H9 (cell line): ENCODE measurements around the gene SCFD2. TPM values are rescaled to one million over a fixed set of nuclear protein-coding genes. Genes with fewer than 3 reads are reported as not detected.

ENCODE experiments used
- DNase-seq: peaks from one replicate; pipeline ENCODE4 v3.0.0-alpha.2; 2017
- H2AFZ ChIP-seq: one replicate; pipeline ENCODE4 v1.6.1; 2013; ENCODE audit warnings: mild to moderate bottlenecking, low read length, control low read depth, moderate library complexity
- H2AK5ac ChIP-seq: 2 replicates; pipeline ENCODE4 v1.6.1; 2013; ENCODE audit warnings: low read length, control low read depth, mixed read lengths; ENCODE audit not compliant: insufficient read length
- H2BK120ac ChIP-seq: one replicate; pipeline ENCODE4 v1.6.1; 2013; ENCODE audit warnings: low read depth, mild to moderate bottlenecking, low read length, control low read depth, inconsistent platforms; ENCODE audit not compliant: poor library complexity, severe bottlenecking
- H2BK12ac ChIP-seq: 2 replicates; pipeline ENCODE4 v1.6.1; 2013; ENCODE audit warnings: low read length, control low read depth, mixed read lengths, low read depth; ENCODE audit not compliant: insufficient read length
- H2BK15ac ChIP-seq: 2 replicates; pipeline ENCODE4 v1.6.1; 2013; ENCODE audit warnings: low read depth, low read length, control low read depth
- H2BK20ac ChIP-seq: one replicate; pipeline ENCODE4 v1.6.1; 2013; ENCODE audit warnings: low read depth, mild to moderate bottlenecking, low read length, control low read depth, inconsistent platforms; ENCODE audit not compliant: poor library complexity, severe bottlenecking
- H2BK5ac ChIP-seq: 2 replicates; pipeline ENCODE4 v1.6.1; 2013; ENCODE audit warnings: low read length, control low read depth, mixed read lengths; ENCODE audit not compliant: insufficient read length
- H3K14ac ChIP-seq: 2 replicates; pipeline ENCODE4 v1.6.1; 2013; ENCODE audit warnings: low read length, control low read depth; ENCODE audit not compliant: insufficient read depth
- H3K18ac ChIP-seq: 2 replicates; pipeline ENCODE4 v1.6.1; 2013; ENCODE audit warnings: low read depth, mild to moderate bottlenecking, mixed read lengths, low read length, control low read depth; ENCODE audit not compliant: insufficient read length
- H3K23ac ChIP-seq: 2 replicates; pipeline ENCODE4 v1.6.1; 2013; ENCODE audit warnings: low read length, control low read depth, mixed read lengths, low read depth; ENCODE audit not compliant: insufficient read length
- H3K23me2 ChIP-seq: 2 replicates; pipeline ENCODE4 v1.6.1; 2013; ENCODE audit warnings: low read depth, mild to moderate bottlenecking, mixed read lengths, low read length, control low read depth; ENCODE audit not compliant: insufficient read length, poor library complexity, severe bottlenecking
- H3K27ac ChIP-seq: 2 replicates; pipeline ENCODE4 v1.5.1; 2013; ENCODE audit warnings: low read length, control low read depth, mixed read lengths, low read depth; ENCODE audit not compliant: insufficient read length
- H3K27me3 ChIP-seq: 2 replicates; pipeline ENCODE4 v1.6.1; 2013; ENCODE audit warnings: low read length, control low read depth, inconsistent platforms; ENCODE audit not compliant: insufficient read depth
- H3K4ac ChIP-seq: 2 replicates; pipeline ENCODE4 v1.6.1; 2013; ENCODE audit warnings: low read depth, mild to moderate bottlenecking, control low read depth, inconsistent platforms, low read length, moderate library complexity
- H3K4me1 ChIP-seq: 2 replicates; pipeline ENCODE4 v1.6.1; 2013; ENCODE audit warnings: low read length, control low read depth, inconsistent platforms; ENCODE audit not compliant: insufficient read depth
- H3K4me2 ChIP-seq: 2 replicates; pipeline ENCODE4 v1.6.1; 2013; ENCODE audit warnings: low read length, control low read depth, mixed read lengths; ENCODE audit not compliant: insufficient read length, insufficient read depth
- H3K56ac ChIP-seq: 2 replicates; pipeline ENCODE4 v1.6.1; 2013; ENCODE audit warnings: low read depth, mild to moderate bottlenecking, mixed read lengths, low read length, control low read depth; ENCODE audit not compliant: insufficient read length
- H3K79me1 ChIP-seq: 2 replicates; pipeline ENCODE4 v1.6.1; 2013; ENCODE audit warnings: low read depth, mild to moderate bottlenecking, moderate library complexity, low read length, control low read depth, inconsistent platforms; ENCODE audit not compliant: insufficient read depth, poor library complexity, severe bottlenecking
- H3K79me2 ChIP-seq: 2 replicates; pipeline ENCODE4 v1.6.1; 2013; ENCODE audit warnings: low read length, control low read depth, inconsistent platforms; ENCODE audit not compliant: insufficient read depth
- H3K9ac ChIP-seq: 2 replicates; pipeline ENCODE4 v1.6.1; 2013; ENCODE audit warnings: low read length, control low read depth, mixed read lengths; ENCODE audit not compliant: insufficient read length; ENCODE audit errors: extremely low read depth
- H3K9me3 ChIP-seq: one replicate; pipeline ENCODE4 v1.6.1; 2013; ENCODE audit warnings: low read depth, low read length, inconsistent platforms; ENCODE audit not compliant: control insufficient read depth
- H3T11ph ChIP-seq: one replicate; pipeline ENCODE4 v1.6.1; 2013; ENCODE audit warnings: mild to moderate bottlenecking, low read length, control low read depth, inconsistent platforms
- H4K20me1 ChIP-seq: one replicate; pipeline ENCODE4 v1.6.1; 2013; ENCODE audit not compliant: control insufficient read depth, insufficient read length, insufficient read depth
- H4K5ac ChIP-seq: 2 replicates; pipeline ENCODE4 v1.6.1; 2013; ENCODE audit warnings: low read depth, mild to moderate bottlenecking, mixed read lengths, low read length, control low read depth; ENCODE audit not compliant: insufficient read length
- H4K8ac ChIP-seq: replicated peaks from 2 replicates; pipeline ENCODE4 v1.6.1; 2013; ENCODE audit warnings: low read length, control low read depth, mixed read lengths, low read depth; ENCODE audit not compliant: insufficient read length
- H4K91ac ChIP-seq: 2 replicates; pipeline ENCODE4 v1.6.1; 2013; ENCODE audit warnings: low read depth, mild to moderate bottlenecking, moderate library complexity, mixed read lengths, low read length, control low read depth; ENCODE audit not compliant: insufficient read length
- H3K27ac Mint-ChIP-seq, 3 experiments: 2 replicates in 2 of 3; 3 replicates in 1 of 3; pipeline ENCODE4 v1.8.0; 2020 to 2021; ENCODE audit warnings: mixed read lengths in 3 of 3, mild to moderate bottlenecking in 1 of 3, moderate library complexity in 1 of 3
- H3K27me3 Mint-ChIP-seq: 2 replicates; pipeline ENCODE4 v1.8.0; 2021; ENCODE audit warnings: low read depth, mild to moderate bottlenecking, moderate library complexity, mixed read lengths
- H3K36me3 Mint-ChIP-seq, 3 experiments: 2 replicates in 2 of 3; 3 replicates in 1 of 3; pipeline ENCODE4 v1.8.0; 2020 to 2021; ENCODE audit warnings: low read depth in 3 of 3, mixed read lengths in 3 of 3; ENCODE audit not compliant: insufficient read depth in 1 of 3
- H3K4me1 Mint-ChIP-seq, 2 experiments: 2 replicates each; pipeline ENCODE4 v1.8.0; 2020; ENCODE audit warnings: mixed read lengths in 2 of 2
- H3K4me3 Mint-ChIP-seq, 2 experiments: 2 replicates in 1 of 2; 3 replicates in 1 of 2; pipeline ENCODE4 v1.8.0; 2020 to 2021; ENCODE audit warnings: mild to moderate bottlenecking in 2 of 2, mixed read lengths in 2 of 2, moderate library complexity in 1 of 2
- H3K9me3 Mint-ChIP-seq, 2 experiments: 2 replicates in 1 of 2; 3 replicates in 1 of 2; pipeline ENCODE4 v1.8.0; 2020; ENCODE audit warnings: mild to moderate bottlenecking in 2 of 2, mixed read lengths in 2 of 2, moderate library complexity in 1 of 2
- CTCF ChIP-seq: fragments of 200-600 bp; sonication (generic); conservative IDR thresholded peaks from 3 replicates; pipeline ENCODE4 v1.8.0; 2021; ENCODE audit warnings: antibody characterized with exemption, mild to moderate bottlenecking
- total RNA-seq: library from RNA; stranded (reverse); gene quantifications from 2 replicates; pipeline ENCODE4 v1.2.1, GENCODE V29; 2021

Gene SCFD2
- total RNA-seq, 1 experiment from 2014 or later = 10.1 TPM

- Mint-ChIP-seq H3K27ac (peak overlapping the region in 2 of 3 experiments; percentile 44 to 49; a peak in 2 of 7 replicates), H3K4me3 (no peak overlapping the region), H3K4me1 (peaks cover 11 to 13% of the 10 kb centered on the region in 2 experiments), H3K27me3 (no peaks in the 10 kb centered on the region), H3K36me3 (no peaks in the 10 kb centered on the region; a peak in 1 of 7 replicates), H3K9me3 (peaks cover 0 to 3% of the 10 kb centered on the region in 2 experiments; a peak in 1 of 5 replicates)
- Histone ChIP-seq H3K79me2 (no peaks in the 10 kb centered on the region), H2BK20ac (no peak overlapping the region), H4K5ac (no peak overlapping the region), H3K18ac (no peak overlapping the region), H3K79me1 (no peaks in the 10 kb centered on the region), H3K4me1 (no peaks in the 10 kb centered on the region), H4K8ac (no peak overlapping the region), H3K14ac (no peak overlapping the region), H3K9ac (no peak overlapping the region), H3K23ac (no peak overlapping the region), H3K4me2 (no peak overlapping the region), H2AFZ (no peak overlapping the region), H4K91ac (no peak overlapping the region), H3K23me2 (no peaks in the 10 kb centered on the region), H3T11ph (no peak overlapping the region), H2BK15ac (no peak overlapping the region), H2BK5ac (no peak overlapping the region), H4K20me1 (no peaks in the 10 kb centered on the region), H3K9me3 (no peaks in the 10 kb centered on the region), H2BK120ac (no peak overlapping the region), H3K4ac (no peak overlapping the region), H3K56ac (no peak overlapping the region), H3K27me3 (no peaks in the 10 kb centered on the region), H2AK5ac (no peak overlapping the region), H3K27ac (no peak overlapping the region), H2BK12ac (no peak overlapping the region)
- no peak for TF ChIP-seq CTCF
- DNase-seq = peak; percentile 39
Measured at GRCh38 chr4:53119680-53120079, 246.2 kb downstream of the SCFD2 start.
